SU-DHL-6 (cell line): Measurements from ENCODE around the gene ZC3H4.
A peak's percentile ranks its signal among the peaks of the same experiment; 100 is the strongest.

Source experiments
- H2AFZ ChIP-seq: fragments of 200-600 bp; sonication (generic); 2 replicates; pipeline ENCODE4 v1.6.1; 2014; ENCODE audit warnings: low read depth, mild to moderate bottlenecking, moderate library complexity, mixed read lengths, antibody characterized with exemption, low read length; ENCODE audit not compliant: severe bottlenecking
- H3F3A ChIP-seq: fragments of 200-600 bp; shearing (Covaris generic); 2 replicates; pipeline ENCODE4 v1.6.0; 2016; ENCODE audit warnings: antibody characterized with exemption, mild to moderate bottlenecking; ENCODE audit not compliant: insufficient read depth
- H3K27ac ChIP-seq: fragments of 200-600 bp; sonication (generic); 2 replicates; pipeline ENCODE4 v1.5.1; 2016; ENCODE audit warnings: low read depth, mild to moderate bottlenecking, low read length, moderate library complexity, mixed read lengths
- H3K27me3 ChIP-seq: fragments of 200-600 bp; sonication (generic), shearing (Covaris generic); 2 replicates; pipeline ENCODE4 v1.6.0; 2014; ENCODE audit warnings: mild to moderate bottlenecking, low read length
- H3K36me3 ChIP-seq: fragments of 200-600 bp; sonication (generic); 2 replicates; pipeline ENCODE4 v1.6.1; 2014; ENCODE audit warnings: mild to moderate bottlenecking, low read length, mixed read lengths
- H3K4me2 ChIP-seq: fragments of 300-600, 200-600 bp; shearing (Covaris generic), sonication (generic); 2 replicates; pipeline ENCODE4 v1.6.0; 2014; ENCODE audit warnings: low read length, low read depth, mild to moderate bottlenecking; ENCODE audit not compliant: poor library complexity, severe bottlenecking
- H3K4me3 ChIP-seq: fragments of 200-600 bp; sonication (generic); 2 replicates; pipeline ENCODE4 v1.5.1; 2014; ENCODE audit warnings: antibody characterized with exemption, low read length, mild to moderate bottlenecking, mixed read lengths; ENCODE audit not compliant: insufficient read depth, poor library complexity, severe bottlenecking
- H3K79me2 ChIP-seq: fragments of 200-600 bp; sonication (generic); 2 replicates; pipeline ENCODE4 v1.6.1; 2014; ENCODE audit warnings: mild to moderate bottlenecking, low read length, moderate library complexity; ENCODE audit not compliant: insufficient read depth
- H3K9ac ChIP-seq: fragments of 200-600 bp; sonication (generic); 2 replicates; pipeline ENCODE4 v1.7.0; 2014; ENCODE audit warnings: mild to moderate bottlenecking, low read length
- H3K9me2 ChIP-seq: fragments of 200-600 bp; sonication (generic); replicated peaks from 2 replicates; pipeline ENCODE4 v1.6.1; 2014; ENCODE audit warnings: low read length; ENCODE audit not compliant: insufficient read depth
- H3K9me3 ChIP-seq: fragments of 200-600 bp; sonication (generic); 2 replicates; pipeline ENCODE4 v1.6.1; 2014; ENCODE audit warnings: low read length, mixed read lengths; ENCODE audit not compliant: insufficient read depth
- H4K20me1 ChIP-seq: fragments of 200-600 bp; sonication (generic); 2 replicates; pipeline ENCODE4 v1.6.1; 2014; ENCODE audit warnings: low read depth, mild to moderate bottlenecking, antibody characterized with exemption, low read length, moderate library complexity, mixed read lengths
- CTCF ChIP-seq: fragments of 200-600 bp; sonication (generic); IDR thresholded peaks from one replicate; pipeline ENCODE4 v1.5.1; 2017; ENCODE audit warnings: antibody characterized with exemption, mild to moderate bottlenecking, low read length, moderate library complexity; ENCODE audit not compliant: insufficient read depth, poor library complexity, severe bottlenecking
- EZH2phosphoT487 ChIP-seq: fragments of 200-600 bp; sonication (generic), shearing (Covaris generic); conservative IDR thresholded peaks from 2 replicates; pipeline ENCODE4 v1.6.1; 2018; ENCODE audit warnings: mild to moderate bottlenecking, antibody characterized with exemption, low read length, moderate library complexity, mixed read lengths

The ZC3H4 gene

GRCh38 chr19:47112166-47112996 lies 1.2 kb downstream of the ZC3H4 start:
- Histone ChIP-seq H3K4me2 (peak overlapping the region; percentile 85), H3K9me2 (no peaks in the 10 kb centered on the region), H3K4me3 (peak overlapping the region; percentile 97), H3K9me3 (no peaks in the 10 kb centered on the region), H3K27ac (peak overlapping the region; percentile 97), H3K9ac (peak overlapping the region; percentile 100), H3K27me3 (no peaks in the 10 kb centered on the region), H3F3A (peaks cover 50% of the 10 kb centered on the region), H3K36me3 (peaks cover 11% of the 10 kb centered on the region; the same call in 1 of the 2 replicates), H3K79me2 (peaks cover 44% of the 10 kb centered on the region), H4K20me1 (no peaks in the 10 kb centered on the region), H2AFZ (peak overlapping the region; percentile 31)
- TF ChIP-seq EZH2phosphoT487 (no peak), CTCF (no peak)

GRCh38 chr19:47111682-47112165 lies 1.9 kb downstream of the ZC3H4 start:
- peaks cover 11% of the 10 kb centered on the region; the same call in 1 of the 2 replicates for H3K36me3 ChIP-seq
- no peak for TF ChIP-seq EZH2phosphoT487
- TF ChIP-seq CTCF, result no peak

GRCh38 chr19:47111006-47111621 lies 2.5 kb downstream of the ZC3H4 start:
- Histone ChIP-seq H2AFZ (no peak overlapping the region), H3F3A (peaks cover 60% of the 10 kb centered on the region), H3K27ac (peak overlapping the region; percentile 97), H3K27me3 (no peaks in the 10 kb centered on the region), H3K9me2 (no peaks in the 10 kb centered on the region), H3K79me2 (peaks cover 57% of the 10 kb centered on the region), H3K4me2 (peak overlapping the region; percentile 85), H3K9ac (peak overlapping the region; percentile 100), H4K20me1 (no peaks in the 10 kb centered on the region), H3K9me3 (no peaks in the 10 kb centered on the region), H3K4me3 (peak overlapping the region; percentile 97), H3K36me3 (peaks cover 11% of the 10 kb centered on the region; the same call in 1 of the 2 replicates)
- no peak for TF ChIP-seq CTCF

More at GRCh38 chr19:47111682-47112165, 1.9 kb downstream of the ZC3H4 start:
- Histone ChIP-seq H3K4me3 (peak overlapping the region; percentile 97), H3K27me3 (no peaks in the 10 kb centered on the region), H2AFZ (no peak overlapping the region), H3K9ac (peak overlapping the region; percentile 100), H3K79me2 (peaks cover 51% of the 10 kb centered on the region), H3K4me2 (peak overlapping the region; percentile 85), H3K27ac (peak overlapping the region; percentile 97), H3F3A (peaks cover 57% of the 10 kb centered on the region), H3K9me3 (no peaks in the 10 kb centered on the region), H4K20me1 (no peaks in the 10 kb centered on the region), H3K9me2 (no peaks in the 10 kb centered on the region)
